ENCODE results near the gene KLHL22. TPM values are rescaled to one million over a fixed set of nuclear protein-coding genes. Genes with fewer than 3 reads are reported as not detected.

The KLHL22 gene
- total RNA-seq, 1 donor from 2014 or later: 5.0 TPM

DNA sequence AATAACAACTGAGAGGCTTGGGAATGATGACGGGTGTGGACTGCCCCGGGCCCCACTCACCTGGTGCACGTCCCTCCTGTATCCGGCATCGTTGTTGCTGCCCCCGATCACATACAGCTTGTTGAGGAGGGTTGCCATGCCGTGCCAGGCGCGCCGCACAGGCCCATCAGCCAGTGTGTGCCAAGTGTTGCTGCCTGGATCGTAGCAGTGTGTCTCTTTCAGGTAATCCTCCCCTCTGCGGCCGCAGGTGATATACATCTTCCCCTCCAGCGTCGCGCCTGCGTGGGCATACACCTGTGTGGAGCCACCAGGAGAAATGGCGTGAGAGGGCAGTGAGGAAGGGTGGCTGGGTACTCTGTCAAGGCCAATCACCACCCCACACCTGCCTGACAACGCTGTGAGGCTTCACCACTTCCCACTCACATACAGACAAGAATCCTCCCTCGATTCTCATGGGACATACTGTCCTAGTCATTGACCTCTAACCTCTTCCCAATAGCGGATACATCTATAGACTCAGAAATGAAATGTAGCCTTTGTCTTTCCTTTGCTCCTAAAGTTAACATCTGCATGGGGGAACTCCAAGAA lies 49.1 kb downstream of the KLHL22 start:
- ATAC-seq: peak; percentile 17

DNA sequence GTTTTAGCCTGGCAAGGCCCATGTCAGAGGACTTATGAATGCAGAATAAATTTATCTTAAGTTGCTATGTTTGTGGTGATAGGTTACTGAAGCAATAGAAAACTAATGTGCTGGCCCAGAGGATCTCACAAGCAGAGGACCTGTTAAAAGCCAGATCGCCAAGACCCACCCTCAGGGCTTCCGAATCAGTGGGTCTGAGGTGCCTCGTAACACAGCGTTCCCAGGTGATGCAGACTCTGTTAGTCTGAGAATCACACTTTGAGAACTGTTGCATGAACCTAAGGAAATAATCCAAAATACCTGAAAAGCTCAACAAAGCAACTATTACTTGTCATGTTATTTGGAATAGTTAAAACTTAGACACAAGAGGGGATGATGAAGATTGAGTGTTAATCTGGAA lies 51.3 kb downstream of the KLHL22 start:
- ATAC-seq: no peak

DNA sequence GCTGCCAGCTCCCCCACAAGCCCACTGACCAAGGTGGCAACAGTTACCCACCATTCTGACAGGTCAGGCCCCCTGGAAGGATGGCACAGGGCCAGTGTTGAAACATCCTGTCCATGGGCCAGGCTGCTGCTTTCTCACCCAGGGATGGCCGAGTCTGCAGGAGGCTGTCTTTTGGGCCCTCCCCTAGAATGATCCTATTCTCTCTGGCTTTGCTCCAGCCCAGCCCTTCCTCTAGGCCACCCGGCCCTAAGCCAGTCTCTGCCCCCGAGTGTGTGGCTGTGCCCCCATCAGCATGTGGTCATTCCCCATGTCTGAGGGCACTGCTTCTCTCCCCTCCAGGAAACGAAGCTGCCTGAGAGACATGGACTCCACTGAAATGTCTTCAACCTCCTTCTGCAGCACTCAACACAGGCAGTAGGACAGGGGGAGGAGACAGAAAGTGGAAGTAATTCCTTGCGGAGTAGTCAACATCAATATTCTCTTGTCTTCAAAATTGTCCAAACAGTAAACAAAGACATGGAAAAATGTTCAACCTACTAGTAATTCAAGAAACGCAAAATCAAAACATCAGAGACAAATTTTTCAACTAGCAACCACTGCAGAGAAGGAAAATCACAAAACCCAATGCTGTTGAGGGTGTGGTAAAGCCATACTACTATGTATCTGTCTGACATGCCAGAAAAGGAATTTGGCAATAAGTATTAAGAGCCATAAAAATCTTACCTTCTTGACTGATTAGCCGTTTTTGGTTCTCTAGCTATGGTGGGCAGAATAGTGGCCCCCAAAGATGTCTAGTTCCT lies 52.9 kb downstream of the KLHL22 start:
- ATAC-seq: no peak

DNA sequence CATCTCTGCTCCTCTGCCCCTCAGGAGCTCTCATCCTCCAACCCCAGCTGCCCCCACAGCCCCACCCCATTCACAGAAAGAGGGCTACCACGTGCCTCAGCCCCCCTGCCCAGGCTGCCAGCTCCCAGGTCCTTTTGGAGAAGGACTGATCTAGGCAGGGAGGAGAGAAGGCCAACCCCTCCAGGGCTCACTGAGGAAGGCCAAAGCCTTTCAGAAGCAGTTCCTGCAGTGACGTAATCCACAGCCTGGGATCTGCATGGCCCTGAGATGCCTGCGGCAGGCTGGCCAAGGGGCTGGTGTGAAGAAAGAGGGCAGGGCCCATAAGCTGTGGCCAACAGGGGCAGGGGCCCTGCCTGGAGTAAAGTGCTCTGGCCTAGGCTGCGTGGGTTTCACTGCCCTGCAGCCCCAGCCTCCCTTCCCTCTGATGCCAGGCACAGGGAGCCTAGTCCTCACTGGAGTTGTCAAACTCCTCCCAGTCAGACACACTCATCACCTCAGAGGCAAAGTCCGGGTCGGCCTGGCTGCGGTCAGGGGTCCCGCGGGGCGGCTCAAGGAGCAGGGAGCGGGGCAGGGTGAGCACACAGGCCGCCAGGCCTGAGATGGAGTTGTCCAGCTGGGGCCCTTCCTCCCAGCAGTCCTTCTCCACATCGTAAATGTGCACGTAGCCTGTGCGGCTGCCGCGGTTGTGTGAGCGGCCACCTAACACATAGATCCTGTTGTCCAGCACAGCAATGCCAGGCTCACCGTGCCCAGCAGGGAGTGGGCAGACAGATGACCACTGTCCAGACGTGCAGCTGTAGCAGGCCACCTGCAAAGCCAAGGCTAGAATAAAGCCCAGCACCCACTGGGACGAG lies 53.7 kb downstream of the KLHL22 start:
- no peak for ATAC-seq

DNA sequence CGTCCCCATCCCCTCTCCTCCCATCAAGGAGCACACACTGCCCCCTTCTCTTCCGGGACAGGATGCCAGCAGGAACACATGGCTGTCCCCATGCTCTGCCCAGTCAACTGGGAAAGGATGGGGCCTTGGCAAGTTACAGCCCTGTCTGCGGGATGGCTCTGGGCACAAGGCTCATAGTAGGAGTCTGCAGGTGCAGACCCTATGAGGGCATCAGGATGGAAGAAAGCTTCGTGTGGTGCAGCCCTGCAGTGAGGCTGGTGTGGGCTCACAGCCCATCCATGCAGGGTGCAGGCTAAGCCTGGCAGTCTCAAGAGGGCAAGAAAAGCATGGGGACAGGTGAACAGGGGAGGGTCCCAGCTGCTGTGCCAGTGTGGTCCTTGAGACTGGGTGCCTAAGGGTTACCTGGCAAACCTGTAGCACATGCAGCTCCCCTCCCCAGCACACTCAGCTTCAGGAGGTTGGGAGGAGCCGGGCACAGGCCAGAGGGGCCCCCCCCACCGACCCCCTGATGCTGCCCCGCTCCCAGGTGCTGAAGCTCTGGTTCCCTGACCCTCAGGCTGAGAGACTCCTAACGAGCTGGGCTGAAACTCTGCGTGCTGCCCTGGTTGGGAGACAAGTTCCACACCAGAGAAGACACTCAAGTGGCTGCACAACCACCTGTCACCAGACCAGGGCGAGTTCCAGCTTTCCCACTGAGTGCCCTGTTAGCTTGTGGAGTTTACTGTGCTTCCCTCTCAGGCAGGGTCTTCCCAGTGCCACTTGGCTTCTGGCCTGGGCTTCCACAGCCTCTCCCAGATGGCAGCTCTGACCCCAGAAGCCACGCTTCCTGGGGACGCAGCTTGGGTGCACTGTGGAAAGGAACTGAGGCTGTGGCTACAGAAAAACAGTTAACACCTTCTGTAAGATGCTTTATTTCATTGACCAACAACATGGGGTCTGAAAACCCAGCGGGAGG lies 54.7 kb downstream of the KLHL22 start:
- ATAC-seq: no peak

DNA sequence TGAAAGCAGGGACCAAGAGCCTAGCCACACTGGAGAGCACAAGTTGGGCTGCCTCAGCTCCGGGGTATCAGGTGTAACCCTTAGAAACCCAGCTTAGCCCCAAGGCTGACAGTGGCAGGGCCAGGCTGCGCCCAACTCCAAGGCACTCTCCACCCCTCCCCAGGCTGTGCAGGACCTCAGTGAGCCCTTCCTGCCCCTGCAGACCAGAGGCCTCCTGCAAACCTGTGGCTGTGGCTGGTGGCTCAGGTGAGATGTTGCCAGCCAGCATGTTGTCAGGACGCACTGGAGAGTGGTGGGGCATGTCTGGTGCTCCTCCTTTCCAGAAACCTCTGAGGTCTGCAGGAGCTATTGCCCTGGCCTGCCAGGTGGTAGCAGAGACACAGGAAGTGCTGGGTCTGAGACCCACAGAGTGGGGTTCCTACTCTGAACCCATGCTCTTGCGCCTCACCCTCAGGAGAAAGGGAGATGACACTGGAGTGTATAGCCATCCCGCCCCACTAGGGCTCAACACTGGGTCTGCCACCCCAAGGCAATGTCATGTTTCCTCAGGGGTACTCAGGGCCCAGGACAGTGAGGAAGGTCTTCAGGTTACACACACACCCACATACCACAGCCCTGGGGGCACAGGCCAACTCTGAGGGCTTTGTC lies 55.5 kb downstream of the KLHL22 start:
- no peak for ATAC-seq

DNA sequence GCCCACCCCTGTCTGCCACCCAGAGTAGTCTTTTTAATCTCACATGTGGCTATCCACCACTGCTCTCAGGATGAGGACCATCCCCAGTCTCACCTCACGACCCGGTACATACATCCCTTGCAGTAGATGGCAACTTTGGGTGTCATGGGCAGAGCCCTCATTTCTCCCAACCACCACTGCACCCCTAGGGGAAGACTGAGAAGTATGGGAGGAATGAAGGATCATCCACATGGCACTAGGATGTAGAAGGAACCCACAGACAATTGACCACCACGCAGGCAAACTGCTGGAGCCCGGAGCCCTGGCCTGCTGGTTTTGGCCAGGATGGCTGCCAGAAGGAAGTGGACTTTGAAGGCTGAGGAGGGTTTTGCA lies 56.1 kb downstream of the KLHL22 start:
- no peak for ATAC-seq

DNA sequence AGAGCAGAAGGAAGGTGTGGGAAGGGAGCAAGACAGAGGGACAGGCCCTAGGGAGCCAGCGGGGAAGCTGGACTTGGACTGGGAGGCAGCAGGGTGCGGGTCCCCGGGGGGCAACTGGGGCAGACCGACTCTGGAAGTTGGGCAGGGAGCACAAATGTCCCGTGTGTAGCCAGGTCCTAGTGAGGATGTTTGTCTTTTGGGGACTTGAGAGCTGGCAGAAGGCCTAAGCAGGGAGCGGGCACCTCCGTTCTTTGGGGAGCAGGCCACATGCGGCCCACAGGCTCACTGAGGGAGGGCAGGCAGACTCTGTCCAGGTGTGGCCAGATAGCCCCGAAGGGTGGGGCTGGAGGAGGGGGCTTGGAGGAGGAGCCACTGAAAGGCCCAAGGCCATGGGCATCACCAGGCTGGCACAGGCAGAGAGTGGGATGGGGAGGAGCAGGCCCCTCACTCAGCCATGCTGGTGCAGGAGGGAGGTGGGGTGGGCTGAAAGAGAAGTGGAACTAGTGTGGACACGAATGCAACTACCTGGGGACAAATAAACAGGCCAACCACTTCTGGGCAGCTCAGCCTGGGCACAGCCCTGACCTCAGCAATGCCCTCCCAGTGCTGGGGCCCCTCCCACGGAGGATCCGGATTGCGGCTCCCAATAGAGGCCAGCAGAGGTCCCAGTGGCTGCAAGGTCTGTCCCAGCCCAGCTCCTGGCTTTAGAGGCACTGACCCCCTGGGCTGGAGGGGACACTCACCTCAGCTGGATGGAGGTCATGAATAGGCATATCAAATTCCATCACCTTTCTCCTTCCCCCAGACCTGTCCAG lies 56.7 kb downstream of the KLHL22 start:
- ATAC-seq: no peak

DNA sequence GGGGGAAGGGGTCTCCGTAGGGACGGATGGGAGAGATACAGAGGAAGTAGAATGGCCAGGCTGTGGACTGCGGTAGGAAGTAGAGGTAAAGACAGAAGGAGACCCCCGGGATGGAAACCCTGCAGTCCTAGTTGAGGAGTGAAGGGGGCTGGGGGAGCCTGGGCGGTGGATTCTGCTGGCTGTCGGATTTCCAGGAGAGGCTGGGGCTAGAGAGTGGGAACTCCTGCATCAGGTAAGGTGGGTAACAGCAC lies 57.2 kb downstream of the KLHL22 start:
- no peak for ATAC-seq

DNA sequence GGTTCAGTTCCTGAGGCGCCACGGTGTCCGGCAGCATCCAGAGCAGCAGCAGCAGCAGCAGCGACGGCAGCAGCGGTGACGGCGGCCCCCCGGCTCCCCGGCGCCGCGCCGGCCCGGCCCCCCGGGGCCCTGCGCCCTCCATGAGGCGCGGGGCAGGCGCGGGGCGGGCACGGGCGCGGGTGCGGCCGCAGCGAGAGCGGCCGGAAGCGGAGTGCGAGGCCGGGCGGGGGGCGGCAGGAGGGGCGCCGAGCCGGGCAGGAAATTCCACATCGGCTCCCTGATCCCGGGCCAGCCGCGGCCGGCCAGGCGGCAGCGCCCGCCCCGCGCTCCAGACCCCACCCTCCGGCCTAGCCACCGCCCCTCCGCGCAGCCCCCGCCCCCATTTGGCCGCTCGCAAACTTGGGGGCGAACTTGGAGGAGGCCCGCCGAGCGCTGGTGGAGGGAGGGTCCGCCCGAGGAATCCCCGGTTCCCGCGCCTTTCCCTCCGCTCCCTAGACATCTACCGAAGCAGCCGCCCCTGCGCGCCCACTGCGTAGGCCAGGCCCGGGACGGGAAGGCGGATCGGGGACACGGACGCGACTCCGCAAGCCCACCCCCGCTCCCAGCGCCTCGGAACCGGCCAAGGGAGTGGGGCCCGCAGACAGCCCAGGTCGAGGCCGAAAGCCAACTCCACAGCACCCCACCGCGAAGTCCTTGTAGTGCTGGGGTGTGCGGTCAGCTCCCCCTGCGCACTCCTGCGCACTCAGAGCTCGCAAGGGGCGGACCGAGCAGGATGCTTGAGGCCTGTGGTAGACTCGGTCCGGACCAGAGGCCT lies 57.8 kb downstream of the KLHL22 start, which contains the start of gene SCARF2:
Gene SCARF2 (minus strand): TSS at position 213 of the 814 bp plus-strand sequence. CDS start 71 bp downstream, at position 142.
- no peak for ATAC-seq

DNA sequence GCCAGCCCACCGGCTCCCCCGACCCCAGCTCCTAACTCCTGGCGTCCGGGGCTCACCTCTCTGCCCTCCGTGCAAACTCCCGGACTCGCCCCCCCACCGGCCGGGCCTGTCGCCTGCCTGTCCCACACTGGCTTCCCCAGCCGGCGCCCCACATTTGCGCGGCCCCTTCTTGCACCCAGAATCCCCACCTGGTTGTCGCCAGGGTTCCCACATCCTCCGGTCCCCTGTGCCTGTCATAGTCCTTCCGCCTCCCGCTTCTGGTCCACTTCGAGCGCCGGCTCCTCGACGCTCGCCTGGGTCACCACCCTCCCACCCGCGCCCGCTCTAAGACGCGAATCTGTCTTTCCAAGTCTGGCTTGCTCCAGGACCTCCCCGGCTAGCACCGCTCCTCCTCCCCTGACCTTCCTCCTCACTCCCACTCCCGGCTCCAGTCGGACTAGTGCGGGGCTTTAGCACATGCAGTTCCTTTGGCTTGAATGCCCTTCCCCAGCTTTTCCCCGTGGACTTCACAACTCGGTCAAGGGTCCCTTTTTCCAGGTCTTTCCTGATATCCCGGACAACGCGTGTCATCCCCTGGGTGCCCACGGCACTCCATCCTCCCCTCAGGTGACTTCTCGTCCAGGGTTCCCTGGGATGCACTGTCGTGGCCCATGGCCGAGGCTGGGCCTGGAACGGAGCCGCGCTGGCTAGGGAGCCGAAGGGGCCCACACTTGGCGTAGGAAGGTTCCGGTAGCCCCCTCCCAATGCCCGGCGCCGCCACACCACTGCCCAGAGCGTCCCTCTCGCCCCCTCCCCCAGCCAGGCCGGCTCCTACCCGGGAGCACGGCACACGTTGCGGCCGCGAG lies 58.6 kb downstream of the KLHL22 start:
- no peak for ATAC-seq

DNA sequence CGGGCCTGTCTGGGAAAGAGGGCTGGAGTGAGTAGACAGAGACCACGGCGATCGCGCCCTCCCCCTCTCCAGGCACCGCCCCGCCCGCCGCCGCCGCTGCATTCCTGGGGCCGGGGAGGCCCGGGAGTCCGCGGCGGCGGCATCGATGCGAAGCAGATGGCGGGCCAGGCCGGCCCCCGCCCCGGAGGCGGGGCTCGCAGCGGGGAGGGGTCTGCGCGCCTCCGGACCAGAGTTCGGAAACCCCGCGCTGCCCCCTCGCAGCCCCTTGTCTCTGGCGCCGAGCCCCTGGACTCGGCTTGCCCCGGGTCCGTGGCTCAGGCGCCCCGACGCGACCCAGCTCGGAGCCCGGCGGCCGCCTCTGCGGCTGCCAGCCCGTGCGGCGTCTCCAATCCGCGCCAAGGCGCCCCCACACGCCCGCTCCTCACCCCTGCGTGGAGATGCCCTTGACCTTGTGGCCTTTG lies 59.3 kb downstream of the KLHL22 start:
- no peak for ATAC-seq

DNA sequence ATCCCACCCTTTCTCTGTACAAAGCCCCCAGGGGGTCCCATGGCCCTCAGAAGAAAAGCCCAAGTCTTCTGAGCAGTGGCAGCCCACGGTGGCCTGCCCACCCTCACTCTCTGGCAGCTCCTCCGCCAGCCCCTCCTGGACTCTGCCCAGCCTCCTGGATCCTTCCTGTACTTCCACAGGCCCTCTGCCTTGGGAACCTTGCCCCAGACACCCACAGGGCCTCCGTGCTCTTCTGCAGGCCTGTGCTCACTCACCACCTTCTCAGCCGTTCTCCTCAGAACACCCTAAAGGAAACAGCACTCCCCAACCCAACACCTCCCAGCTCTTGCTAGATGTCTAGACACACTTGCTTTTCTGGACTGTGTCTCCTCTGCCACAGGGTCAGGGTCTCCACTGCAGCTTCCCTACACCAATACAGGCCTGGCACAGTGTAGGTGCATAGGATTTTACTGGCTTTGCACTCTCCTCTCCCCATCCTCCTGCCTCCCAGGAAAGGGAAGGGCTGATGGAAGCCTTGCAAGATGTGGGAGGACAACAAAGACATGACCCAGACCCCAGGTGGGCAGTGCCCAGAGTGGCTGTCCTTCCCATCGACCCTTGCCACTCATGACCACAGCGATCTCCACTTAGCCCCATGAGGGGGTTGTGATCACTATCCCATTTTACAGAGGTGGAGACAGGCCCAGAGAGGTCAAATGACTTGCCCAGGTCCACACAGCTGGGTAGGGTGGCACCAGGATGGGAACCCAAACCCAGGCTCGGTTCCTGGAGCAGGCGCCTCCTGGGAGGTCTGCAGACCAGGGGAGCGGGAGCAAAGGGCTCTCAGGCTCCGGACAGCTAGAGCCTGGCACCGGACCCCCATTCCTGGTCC lies 59.9 kb downstream of the KLHL22 start:
- ATAC-seq: no peak

DNA sequence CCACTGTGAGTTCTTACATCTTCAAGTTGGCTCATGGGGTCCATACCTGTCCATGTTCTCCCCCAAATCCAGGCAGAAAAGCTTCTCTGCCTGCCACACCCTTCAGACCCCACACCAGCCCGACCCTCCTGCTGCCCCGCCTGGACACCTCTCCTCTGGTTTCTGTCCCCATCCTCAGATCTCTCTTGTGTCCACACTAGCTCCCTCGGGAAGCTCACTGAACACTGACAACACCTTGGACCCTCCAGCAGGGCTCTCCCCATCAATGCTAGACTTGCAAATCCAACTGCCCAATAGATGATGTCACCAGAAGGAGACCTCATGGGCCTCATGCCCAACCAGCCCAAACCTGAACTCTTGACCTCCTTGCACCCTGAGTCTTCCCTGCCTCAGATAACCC lies 60.8 kb downstream of the KLHL22 start:
- no peak for ATAC-seq

DNA sequence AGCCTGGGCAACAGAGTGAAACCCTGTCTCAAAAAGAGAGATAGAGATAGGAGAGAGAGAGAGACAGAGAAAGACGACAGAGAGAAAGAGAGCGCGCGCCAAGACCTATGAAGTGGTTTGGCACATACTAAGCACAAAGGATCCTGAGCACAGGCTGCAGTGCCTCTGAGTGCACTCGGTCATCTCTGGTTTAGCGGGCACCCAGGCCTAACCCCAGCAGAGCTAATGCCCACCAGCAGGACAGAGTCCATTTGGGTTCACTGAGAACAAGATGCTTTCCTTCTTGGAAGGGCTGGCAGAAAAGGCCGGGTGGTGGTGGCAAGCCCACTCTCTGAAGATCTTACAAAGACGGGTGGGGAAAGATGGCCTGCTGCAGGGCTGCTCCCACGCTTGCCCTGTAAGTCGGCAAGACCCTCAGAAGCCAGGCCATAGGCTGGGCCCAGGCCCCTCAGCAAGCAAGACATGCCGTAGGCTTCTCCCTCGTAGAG lies 61.3 kb downstream of the KLHL22 start:
- ATAC-seq: no peak

DNA sequence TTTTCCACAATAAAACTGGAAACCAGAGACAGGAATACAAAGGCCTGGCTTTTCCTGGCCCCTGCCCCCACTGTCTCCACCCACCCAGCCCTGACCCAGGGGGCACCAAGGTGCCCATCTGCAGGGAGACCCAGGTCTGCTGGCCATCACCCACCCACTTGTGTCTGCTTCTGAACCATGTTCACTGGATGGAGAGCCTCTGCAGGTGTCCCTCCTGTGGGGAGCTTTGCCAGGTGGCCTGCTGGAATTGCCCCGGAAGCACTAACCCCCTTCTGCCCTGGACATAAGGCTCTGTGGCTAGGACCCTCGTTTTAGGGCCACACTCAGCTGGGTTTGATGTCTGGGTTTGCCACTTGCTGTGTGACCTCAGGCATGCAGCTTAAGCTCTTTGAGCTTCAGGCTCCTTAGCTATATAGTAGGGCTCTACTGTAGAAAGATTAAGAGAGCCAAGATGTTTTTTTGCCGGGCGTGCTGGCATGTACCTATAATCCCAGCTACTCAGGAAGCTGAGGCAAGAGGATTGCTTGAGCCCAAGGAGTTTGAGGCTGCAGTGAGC lies 61.8 kb downstream of the KLHL22 start:
- ATAC-seq: no peak

DNA sequence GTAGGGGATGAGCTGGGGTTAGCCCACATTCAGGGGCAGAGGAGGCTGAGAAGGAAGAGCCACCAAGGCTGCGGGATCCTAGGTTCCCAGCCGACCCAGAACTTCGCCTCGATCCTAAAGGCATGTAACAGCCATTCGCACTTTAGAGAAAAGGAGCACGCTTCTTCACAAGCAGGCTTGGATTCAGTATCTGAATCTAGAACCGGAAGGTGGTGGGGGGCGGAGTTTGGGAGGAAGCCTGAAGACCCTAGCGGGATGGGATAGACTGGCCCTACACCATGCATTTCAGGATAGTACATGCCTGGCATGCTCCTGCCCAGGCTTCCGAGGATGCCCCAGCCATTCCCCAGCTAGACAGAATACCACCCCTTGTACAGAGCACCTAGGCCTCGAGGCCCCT lies 62.4 kb downstream of the KLHL22 start:
- no peak for ATAC-seq

Data from esophagus mucosa (tissue), 1 donor.